Testis (tissue), 3 donors: ENCODE measurements around the gene IL31RA. TPM values are rescaled to one million over a fixed set of nuclear protein-coding genes. Genes with fewer than 3 reads are reported as not detected.

Source experiments
- DNase-seq: peaks from one replicate; pipeline ENCODE4 v3.0.0-alpha.2; 2019
- H3K27ac ChIP-seq, 2 donors: fragments of 200-600 bp; sonication (generic); one replicate each; pipeline ENCODE4 v1.5.1; 2019
- H3K27me3 ChIP-seq: fragments of 200-600 bp; sonication (generic); one replicate; pipeline ENCODE4 v1.5.1; 2019
- H3K36me3 ChIP-seq: fragments of 200-600 bp; sonication (generic); one replicate; pipeline ENCODE4 v1.5.1; 2017; ENCODE audit warnings: low read depth; ENCODE audit errors: missing control alignments
- H3K4me1 ChIP-seq: fragments of 200-600 bp; sonication (generic); one replicate; pipeline ENCODE4 v1.5.1; 2019
- H3K4me3 ChIP-seq, 2 donors: fragments of 200-600 bp; sonication (generic); one replicate each; pipeline ENCODE4 v1.5.1; 2017 to 2019
- H3K9me3 ChIP-seq: fragments of 200-600 bp; sonication (generic); one replicate; pipeline ENCODE4 v1.5.1; 2017
- POLR2A ChIP-seq: fragments of 450-650 bp; IDR thresholded peaks from one replicate; pipeline ENCODE4 v1.6.1; 2017; ENCODE audit warnings: antibody characterized with exemption, mild to moderate bottlenecking, moderate library complexity
- WGBS, 2 donors: methylation state at CpG; one replicate each; pipeline ENCODE4 v1.1.5; 2018; 5-methylcytosine and 5-hydroxymethylcytosine counted together
- intact Hi-C: fragments of 100-400 bp; cut with DNase I; formaldehyde crosslinking; loops from one replicate; pipeline ENCODE4 v1.15.1; 2023; ENCODE audit warnings: low total_unique reads
- polyA plus RNA-seq: library from polyadenylated mRNA; stranded (reverse); fragments of 350-450 nt; fragmentation: Illumina TruSeq; extraction: RNeasy Lipid Tissue Mini Kit (QIAGEN cat#74804); gene quantifications from one replicate; pipeline ENCODE4 v1.2.3, GENCODE V29; 2014; ENCODE audit warnings: low read depth, low replicate concordance; ENCODE audit not compliant: insufficient read depth
- total RNA-seq, 2 donors: library from RNA; depleted of rRNA; stranded (reverse); fragments of >200 nt; gene quantifications; one replicate each; pipeline ENCODE4 v1.2.3, GENCODE V29; 2016
- TF ChIP-seq, protein P1 (sequence below), 3 experiments: fragments of 450-650 bp in 2 of 3; fragments of 200-600 bp in 1 of 3; sonication (generic) in 1 of 3; IDR thresholded peaks; one replicate each; pipeline ENCODE4 v1.5.1; 2016 to 2019; ENCODE audit warnings: antibody characterized with exemption in 3 of 3, mild to moderate bottlenecking in 2 of 3, moderate library complexity in 1 of 3

The IL31RA gene
- total and polyA plus RNA-seq, 3 donors from 2014 or later: 2.7 to 3.9 (median 3.1) TPM

DNA sequence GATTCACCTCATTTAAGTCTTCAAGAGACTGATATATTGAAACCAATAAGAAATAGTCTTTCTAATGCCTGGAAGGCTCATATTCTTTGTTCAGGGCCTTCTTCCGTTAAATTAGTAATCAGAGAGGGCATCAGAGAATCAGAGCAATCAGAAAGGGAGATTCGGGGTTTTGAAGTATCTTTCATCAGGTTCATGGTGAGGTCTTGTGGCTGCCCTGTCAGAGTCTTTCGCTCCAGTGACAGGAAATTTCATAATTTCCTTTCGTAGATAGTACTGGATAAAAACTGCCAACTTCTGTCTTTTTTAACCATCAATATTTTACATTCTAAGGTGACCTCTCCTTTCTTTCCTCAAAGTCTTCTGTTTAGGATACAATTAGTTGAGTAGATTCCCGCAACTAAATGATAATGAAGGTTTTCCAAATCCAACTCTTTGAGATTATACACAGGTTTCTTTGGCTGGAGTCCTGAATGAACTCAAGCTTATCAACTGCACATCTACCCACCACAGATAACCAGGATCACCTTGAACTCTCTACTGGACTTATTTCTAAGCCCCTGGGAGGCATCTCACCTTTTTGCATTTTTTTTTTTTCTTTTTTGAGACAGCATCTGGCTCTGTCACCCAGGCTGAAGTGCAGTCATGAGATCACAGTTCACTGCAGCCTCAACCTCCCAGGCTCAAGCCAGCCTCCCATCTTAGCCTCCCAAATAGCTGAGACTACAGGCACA, 5.5 kb downstream of the IL31RA start:
- Histone ChIP-seq H3K4me3 (no peak overlapping the region), H3K9me3 (no peaks in the 10 kb centered on the region), H3K4me1 (no peaks in the 10 kb centered on the region), H3K27ac (no peak overlapping the region), H3K36me3 (no peaks in the 10 kb centered on the region), H3K27me3 (no peaks in the 10 kb centered on the region)
- 86 to 91% methylated on average over 5 of the region's 5 CpGs for WGBS, 2 donors
- intact Hi-C loops: no loop called here
- no peak for TF ChIP-seq POLR2A
- TF ChIP-seq, protein P1, sequence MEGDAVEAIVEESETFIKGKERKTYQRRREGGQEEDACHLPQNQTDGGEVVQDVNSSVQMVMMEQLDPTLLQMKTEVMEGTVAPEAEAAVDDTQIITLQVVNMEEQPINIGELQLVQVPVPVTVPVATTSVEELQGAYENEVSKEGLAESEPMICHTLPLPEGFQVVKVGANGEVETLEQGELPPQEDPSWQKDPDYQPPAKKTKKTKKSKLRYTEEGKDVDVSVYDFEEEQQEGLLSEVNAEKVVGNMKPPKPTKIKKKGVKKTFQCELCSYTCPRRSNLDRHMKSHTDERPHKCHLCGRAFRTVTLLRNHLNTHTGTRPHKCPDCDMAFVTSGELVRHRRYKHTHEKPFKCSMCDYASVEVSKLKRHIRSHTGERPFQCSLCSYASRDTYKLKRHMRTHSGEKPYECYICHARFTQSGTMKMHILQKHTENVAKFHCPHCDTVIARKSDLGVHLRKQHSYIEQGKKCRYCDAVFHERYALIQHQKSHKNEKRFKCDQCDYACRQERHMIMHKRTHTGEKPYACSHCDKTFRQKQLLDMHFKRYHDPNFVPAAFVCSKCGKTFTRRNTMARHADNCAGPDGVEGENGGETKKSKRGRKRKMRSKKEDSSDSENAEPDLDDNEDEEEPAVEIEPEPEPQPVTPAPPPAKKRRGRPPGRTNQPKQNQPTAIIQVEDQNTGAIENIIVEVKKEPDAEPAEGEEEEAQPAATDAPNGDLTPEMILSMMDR (IDR thresholded peaks at IDR 0.05): no peak
- no peak for DNase-seq

- Histone ChIP-seq H3K27me3 (no peaks in the 10 kb centered on the region), H3K27ac (no peak overlapping the region), H3K36me3 (no peaks in the 10 kb centered on the region), H3K4me1 (no peaks in the 10 kb centered on the region), H3K4me3 (no peak overlapping the region), H3K9me3 (no peaks in the 10 kb centered on the region)
- intact Hi-C loops: no loop called here
- no peak for DNase-seq
- WGBS, 2 donors: 91 to 95% methylated on average over 4 of the region's 4 CpGs
- TF ChIP-seq, protein P1 (IDR thresholded peaks at IDR 0.05): no peak
- TF ChIP-seq POLR2A: no peak
These were observed 6.1 kb downstream of the IL31RA start for GRCh38 chr5:55857247-55857640.

DNA sequence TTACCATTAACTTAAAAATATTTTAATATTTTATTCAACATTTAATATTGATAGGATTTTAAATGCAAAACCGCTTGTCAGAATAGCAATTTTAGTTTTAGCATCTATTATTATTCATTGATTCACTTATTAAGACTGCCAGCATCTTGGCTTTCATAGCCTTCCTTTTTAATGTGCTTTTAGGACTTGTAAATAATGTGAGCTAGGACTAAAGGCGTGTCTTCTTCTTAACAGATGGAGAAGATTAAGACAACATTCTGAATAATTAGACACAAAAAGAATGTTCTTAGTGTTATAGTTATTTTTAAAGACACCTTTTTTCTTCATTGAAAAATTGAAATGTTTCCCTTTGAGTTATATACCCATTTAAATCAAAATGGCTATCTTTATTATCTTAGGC, 6.9 kb downstream of the IL31RA start:
- no peaks in the 10 kb centered on the region for H3K4me1 ChIP-seq
- DNase-seq: no peak
- 91 to 95% methylated on average over 2 of the region's 2 CpGs for WGBS, 2 donors
- TF ChIP-seq, protein P1 (IDR thresholded peaks at IDR 0.05): no peak
- TF ChIP-seq POLR2A: no peak
- H3K27me3 ChIP-seq: no peaks in the 10 kb centered on the region
- no peaks in the 10 kb centered on the region for H3K9me3 ChIP-seq
- no peak overlapping the region for H3K4me3 ChIP-seq
- intact Hi-C loops: no loop called here
- no peaks in the 10 kb centered on the region for H3K36me3 ChIP-seq
- H3K27ac ChIP-seq: no peak overlapping the region

DNA sequence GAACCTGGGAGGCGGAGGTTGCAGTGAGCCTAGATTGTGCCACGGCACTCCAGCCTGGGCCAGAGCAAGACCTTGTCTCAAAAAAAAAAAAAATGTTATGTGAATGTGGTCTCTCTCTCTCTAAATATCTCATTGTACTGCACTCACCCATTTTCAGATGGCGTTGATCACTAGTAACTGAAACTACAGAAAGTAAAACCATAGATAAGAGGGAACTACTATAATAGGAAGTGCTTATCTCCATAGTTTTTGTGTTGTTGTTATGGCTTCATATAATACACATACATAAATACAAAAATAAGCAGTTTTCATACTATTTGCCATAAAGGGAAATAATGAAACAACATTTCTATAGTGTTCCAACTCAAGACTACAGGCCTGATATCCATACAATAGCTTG, 9.1 kb downstream of the IL31RA start:
- WGBS, 2 donors: 55 to 92% methylated on average over 3 of the region's 3 CpGs
- Histone ChIP-seq H3K36me3 (no peaks in the 10 kb centered on the region), H3K9me3 (no peaks in the 10 kb centered on the region), H3K4me1 (no peaks in the 10 kb centered on the region), H3K27ac (no peak overlapping the region), H3K4me3 (no peak overlapping the region), H3K27me3 (no peaks in the 10 kb centered on the region)
- DNase-seq: no peak
- TF ChIP-seq POLR2A: no peak
- TF ChIP-seq, protein P1 (IDR thresholded peaks at IDR 0.05): no peak
- intact Hi-C loops: no loop called here

- no peaks in the 10 kb centered on the region for H3K4me1 ChIP-seq
- 73 to 95% methylated on average over 4 of the region's 4 CpGs for WGBS, 2 donors
- H3K36me3 ChIP-seq: no peaks in the 10 kb centered on the region
- H3K27me3 ChIP-seq: no peaks in the 10 kb centered on the region
- intact Hi-C loops: no loop called here
- TF ChIP-seq, protein P1 (IDR thresholded peaks at IDR 0.05): no peak
- no peak for TF ChIP-seq POLR2A
- no peaks in the 10 kb centered on the region for H3K9me3 ChIP-seq
- no peak overlapping the region for H3K27ac ChIP-seq
- DNase-seq: no peak
- H3K4me3 ChIP-seq: no peak overlapping the region
These were observed 9.6 kb downstream of the IL31RA start for GRCh38 chr5:55860709-55861108.
